Ascending aorta (tissue), 2 donors: Measurements from ENCODE around the gene PRKCA. TPM values are rescaled to one million over a fixed set of nuclear protein-coding genes. Genes with fewer than 3 reads are reported as not detected.

ENCODE experiments used
- DNase-seq, 2 donors: peaks; one replicate each; pipeline ENCODE4 v3.0.0-alpha.2; 2019; ENCODE audit warnings: low spot score in 2 of 2
- H3K27ac ChIP-seq, 2 donors: fragments of 200-600 bp; sonication (generic); one replicate each; pipeline ENCODE4 v1.5.1; 2016 to 2017; ENCODE audit warnings: mild to moderate bottlenecking in 1 of 2
- H3K27me3 ChIP-seq: fragments of 200-600 bp; sonication (generic); one replicate; pipeline ENCODE4 v1.5.1; 2017
- H3K36me3 ChIP-seq, 2 donors: fragments of 200-600 bp; sonication (generic); one replicate each; pipeline ENCODE4 v1.5.1; 2016
- H3K4me1 ChIP-seq, 2 donors: fragments of 200-600 bp; sonication (generic); one replicate each; pipeline ENCODE4 v1.5.1; 2016 to 2017; ENCODE audit warnings: mild to moderate bottlenecking in 1 of 2
- H3K4me3 ChIP-seq, 2 donors: fragments of 200-600 bp; sonication (generic); one replicate each; pipeline ENCODE4 v1.5.1; 2016 to 2017; ENCODE audit warnings: mild to moderate bottlenecking in 1 of 2
- H3K9me3 ChIP-seq, 2 donors: fragments of 200-600 bp; sonication (generic); one replicate each; pipeline ENCODE4 v1.5.1; 2016
- CTCF ChIP-seq, 3 experiments: fragments of 200-600 bp in 2 of 3; fragments of 450-650 bp in 1 of 3; sonication (generic) in 2 of 3; IDR thresholded peaks; one replicate each; pipeline ENCODE4 v1.5.1; 2016 to 2019; ENCODE audit warnings: antibody characterized with exemption in 3 of 3, mild to moderate bottlenecking in 1 of 3, moderate library complexity in 1 of 3
- intact Hi-C: fragments of 100-400 bp; cut with DNase I; formaldehyde crosslinking; loops from one replicate; pipeline ENCODE4 v1.15.1; 2023
- total RNA-seq: library from RNA; depleted of rRNA; stranded (reverse); fragments of >200 nt; gene quantifications from one replicate; pipeline ENCODE4 v1.1.0, GENCODE V29; 2016

PRKCA gene
- total RNA-seq, 1 donor from 2014 or later: 3.2 TPM

GRCh38 chr17:66518677-66519076 is 216.3 kb downstream of the PRKCA start:
- no peak for TF ChIP-seq CTCF (IDR thresholded peaks at IDR 0.05)
- Histone ChIP-seq H3K27me3 (no peaks in the 10 kb centered on the region), H3K36me3 (no peaks in the 10 kb centered on the region), H3K27ac (no peak overlapping the region), H3K4me1 (no peaks in the 10 kb centered on the region), H3K4me3 (no peak overlapping the region), H3K9me3 (no peaks in the 10 kb centered on the region)
- no peak for DNase-seq
- intact Hi-C loops: no loop called here

GRCh38 chr17:66519154-66519553 is 216.7 kb downstream of the PRKCA start:
- no peak for DNase-seq
- intact Hi-C loops: no loop called here
- no peaks in the 10 kb centered on the region for H3K27me3 ChIP-seq
- H3K27ac ChIP-seq: no peak overlapping the region
- no peaks in the 10 kb centered on the region for H3K4me1 ChIP-seq
- H3K9me3 ChIP-seq: no peaks in the 10 kb centered on the region
- H3K4me3 ChIP-seq: no peak overlapping the region
- TF ChIP-seq CTCF (IDR thresholded peaks at IDR 0.05): no peak
- no peaks in the 10 kb centered on the region for H3K36me3 ChIP-seq

- H3K4me1 ChIP-seq: no peaks in the 10 kb centered on the region
- no peak overlapping the region for H3K27ac ChIP-seq
- no peak for DNase-seq
- no peaks in the 10 kb centered on the region for H3K36me3 ChIP-seq
- no peaks in the 10 kb centered on the region for H3K27me3 ChIP-seq
- H3K4me3 ChIP-seq: no peak overlapping the region
- TF ChIP-seq CTCF (IDR thresholded peaks at IDR 0.05): no peak
- no peaks in the 10 kb centered on the region for H3K9me3 ChIP-seq
- intact Hi-C loops: no loop called here
These were observed 218.6 kb downstream of the PRKCA start for GRCh38 chr17:66520999-66521398.

- H3K4me1 ChIP-seq: no peaks in the 10 kb centered on the region
- no peaks in the 10 kb centered on the region for H3K9me3 ChIP-seq
- no peak for TF ChIP-seq CTCF (IDR thresholded peaks at IDR 0.05)
- no peak overlapping the region for H3K27ac ChIP-seq
- H3K27me3 ChIP-seq: no peaks in the 10 kb centered on the region
- no peak overlapping the region for H3K4me3 ChIP-seq
- intact Hi-C loops: no loop called here
- H3K36me3 ChIP-seq: no peaks in the 10 kb centered on the region
- no peak for DNase-seq
These were observed 220.3 kb downstream of the PRKCA start for GRCh38 chr17:66522591-66523272.

GRCh38 chr17:66523378-66524200 is 221.2 kb downstream of the PRKCA start:
- intact Hi-C loops: no loop called here
- H3K4me3 ChIP-seq: no peak overlapping the region
- no peak overlapping the region for H3K27ac ChIP-seq
- no peaks in the 10 kb centered on the region for H3K36me3 ChIP-seq
- H3K9me3 ChIP-seq: no peaks in the 10 kb centered on the region
- H3K4me1 ChIP-seq: no peaks in the 10 kb centered on the region
- no peaks in the 10 kb centered on the region for H3K27me3 ChIP-seq
- TF ChIP-seq CTCF (IDR thresholded peaks at IDR 0.05): no peak
- no peak for DNase-seq
